Measurements from ENCODE around the gene GABRG3.

- TF ChIP-seq EGR2 (tag by site-specific recombination; IDR thresholded peaks at IDR 0.05; ENCODE audit: low read depth) (no peak), ZNF792 (tag by site-specific recombination; IDR thresholded peaks at IDR 0.05) (no peak), PRDM10 (tag by site-specific recombination; IDR thresholded peaks at IDR 0.05) (no peak), ZNF324 (tag by site-specific recombination; IDR thresholded peaks at IDR 0.05) (no peak), ZNF561 (tag by site-specific recombination; IDR thresholded peaks at IDR 0.05; ENCODE audit: borderline replicate concordance) (no peak), ZNF140 (tag by site-specific recombination; IDR thresholded peaks at IDR 0.05) (no peak), GLIS1 (tag by site-specific recombination; IDR thresholded peaks at IDR 0.05) (no peak), TCF7L2 (IDR thresholded peaks at IDR 0.05; ENCODE audit: borderline replicate concordance, low read depth, low read length) (no peak)
- TF ChIP-seq, protein P1, sequence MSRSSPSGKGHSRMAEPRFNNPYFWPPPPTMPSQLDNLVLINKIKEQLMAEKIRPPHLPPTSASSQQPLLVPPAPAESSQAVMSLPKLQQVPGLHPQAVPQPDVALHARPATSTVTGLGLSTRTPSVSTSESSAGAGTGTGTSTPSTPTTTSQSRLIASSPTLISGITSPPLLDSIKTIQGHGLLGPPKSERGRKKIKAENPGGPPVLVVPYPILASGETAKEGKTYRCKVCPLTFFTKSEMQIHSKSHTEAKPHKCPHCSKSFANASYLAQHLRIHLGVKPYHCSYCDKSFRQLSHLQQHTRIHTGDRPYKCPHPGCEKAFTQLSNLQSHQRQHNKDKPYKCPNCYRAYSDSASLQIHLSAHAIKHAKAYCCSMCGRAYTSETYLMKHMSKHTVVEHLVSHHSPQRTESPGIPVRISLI (tag by site-specific recombination; IDR thresholded peaks at IDR 0.05): no peak
- TF ChIP-seq, protein P2, sequence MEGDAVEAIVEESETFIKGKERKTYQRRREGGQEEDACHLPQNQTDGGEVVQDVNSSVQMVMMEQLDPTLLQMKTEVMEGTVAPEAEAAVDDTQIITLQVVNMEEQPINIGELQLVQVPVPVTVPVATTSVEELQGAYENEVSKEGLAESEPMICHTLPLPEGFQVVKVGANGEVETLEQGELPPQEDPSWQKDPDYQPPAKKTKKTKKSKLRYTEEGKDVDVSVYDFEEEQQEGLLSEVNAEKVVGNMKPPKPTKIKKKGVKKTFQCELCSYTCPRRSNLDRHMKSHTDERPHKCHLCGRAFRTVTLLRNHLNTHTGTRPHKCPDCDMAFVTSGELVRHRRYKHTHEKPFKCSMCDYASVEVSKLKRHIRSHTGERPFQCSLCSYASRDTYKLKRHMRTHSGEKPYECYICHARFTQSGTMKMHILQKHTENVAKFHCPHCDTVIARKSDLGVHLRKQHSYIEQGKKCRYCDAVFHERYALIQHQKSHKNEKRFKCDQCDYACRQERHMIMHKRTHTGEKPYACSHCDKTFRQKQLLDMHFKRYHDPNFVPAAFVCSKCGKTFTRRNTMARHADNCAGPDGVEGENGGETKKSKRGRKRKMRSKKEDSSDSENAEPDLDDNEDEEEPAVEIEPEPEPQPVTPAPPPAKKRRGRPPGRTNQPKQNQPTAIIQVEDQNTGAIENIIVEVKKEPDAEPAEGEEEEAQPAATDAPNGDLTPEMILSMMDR (tag by site-specific recombination; IDR thresholded peaks at IDR 0.05): no peak
Observed at GRCh38 chr15:27121672-27122071, 150.7 kb downstream of the GABRG3 start.
